ENCODE data around the gene ANKS1A.

The ANKS1A gene

GRCh38 chr6:35052694-35053565 lies 163.9 kb downstream of the ANKS1A start:
- DNase-seq (ENCODE audit: low read depth in 2 of 2) = no peak

DNA sequence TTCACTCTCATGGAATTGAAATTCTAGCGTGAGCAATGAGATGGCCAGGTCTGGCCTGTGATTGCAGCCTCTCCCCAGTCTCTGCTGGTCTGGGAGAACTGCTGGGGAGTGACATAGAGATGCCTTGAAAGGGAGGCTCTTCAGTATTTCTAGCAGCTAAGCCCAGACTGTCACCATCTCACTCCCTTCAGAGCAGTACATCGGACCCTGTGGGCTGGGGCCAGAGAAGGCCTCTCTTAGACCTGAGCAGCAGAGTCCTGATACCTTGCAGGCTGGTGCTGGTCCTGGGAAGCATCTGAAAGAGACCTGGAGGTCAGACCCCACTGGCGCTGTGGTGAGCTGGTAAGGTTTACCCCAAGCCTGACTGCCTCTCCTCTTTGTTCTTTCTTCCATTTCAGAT lies 164.6 kb downstream of the ANKS1A start:
- DNase-seq (ENCODE audit: low read depth in 2 of 2) = no peak

DNA sequence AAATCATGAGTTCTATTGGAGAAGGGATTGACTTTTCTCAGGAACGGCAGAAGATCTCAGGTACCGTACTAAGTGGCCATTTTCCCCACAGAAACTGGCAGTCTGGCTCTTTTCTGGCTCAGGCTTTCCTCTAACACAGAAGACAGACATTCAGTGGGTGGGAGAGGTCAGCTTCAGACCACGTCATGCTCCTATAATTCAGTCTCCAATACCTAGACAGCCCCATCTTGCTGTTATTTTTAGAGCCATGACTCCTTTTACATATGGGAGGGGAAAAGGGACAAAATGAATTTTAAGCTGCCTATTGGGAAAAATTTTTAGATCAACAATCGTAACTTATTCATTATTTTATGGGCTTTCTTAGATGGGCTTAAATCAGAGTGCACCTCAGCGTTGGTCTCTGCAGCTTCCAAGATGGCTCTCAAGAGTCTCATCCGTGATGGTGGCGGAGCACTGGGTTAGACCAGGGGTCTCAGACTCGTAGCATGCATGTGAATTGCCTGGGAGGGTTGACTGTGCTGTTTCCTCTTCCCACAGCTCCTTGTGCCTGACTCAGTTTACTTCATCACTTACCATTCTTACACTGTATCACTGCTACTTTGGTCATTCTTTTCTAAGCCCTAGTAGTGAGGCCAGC lies 165.2 kb downstream of the ANKS1A start:
- no peak for DNase-seq (ENCODE audit: low read depth in 2 of 2)

DNA sequence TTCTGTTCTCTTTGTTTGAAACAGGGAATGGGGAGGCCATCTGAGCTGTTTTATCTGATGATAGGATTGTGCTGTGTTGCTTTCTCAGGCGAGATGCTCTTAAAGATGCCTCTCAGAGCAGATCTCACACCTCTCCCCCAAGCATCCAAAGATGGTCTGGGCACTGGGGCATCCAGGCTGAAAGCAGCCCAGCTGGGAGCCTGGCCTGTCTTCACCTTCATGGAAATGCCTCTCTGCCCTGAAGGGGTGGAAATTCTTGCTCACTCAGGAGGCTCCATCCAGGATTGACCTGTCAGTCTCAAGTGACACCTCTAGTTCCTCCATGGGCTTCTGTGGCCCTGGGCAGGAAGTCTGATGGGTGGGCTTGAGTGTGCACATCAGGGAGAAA lies 165.7 kb downstream of the ANKS1A start:
- DNase-seq (ENCODE audit: low read depth in 2 of 2) = no peak

GRCh38 chr6:35055891-35056290 lies 166.8 kb downstream of the ANKS1A start:
- no peak for DNase-seq (ENCODE audit: low read depth in 2 of 2)

DNA sequence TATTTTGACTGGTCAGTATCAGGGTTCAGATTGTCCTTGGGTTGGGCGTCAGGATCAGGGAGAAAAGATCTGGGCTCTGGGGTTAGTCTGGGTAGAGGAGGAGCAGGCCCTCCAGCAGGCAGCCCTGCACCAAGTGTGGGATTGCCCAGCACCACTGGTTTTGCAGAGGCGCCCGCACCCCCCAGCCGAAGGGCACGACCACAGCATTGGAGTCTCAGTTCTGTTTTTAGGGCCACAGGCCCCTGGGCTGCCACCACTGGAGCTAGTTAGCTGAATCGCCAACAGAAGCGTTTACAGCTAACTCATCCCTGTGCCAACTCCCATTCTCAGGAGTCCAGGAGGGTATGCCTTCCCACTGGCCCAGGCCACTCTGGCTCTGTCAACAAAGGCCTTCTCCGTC lies 167.9 kb downstream of the ANKS1A start:
- DNase-seq (ENCODE audit: low read depth in 2 of 2) = no peak

DNA sequence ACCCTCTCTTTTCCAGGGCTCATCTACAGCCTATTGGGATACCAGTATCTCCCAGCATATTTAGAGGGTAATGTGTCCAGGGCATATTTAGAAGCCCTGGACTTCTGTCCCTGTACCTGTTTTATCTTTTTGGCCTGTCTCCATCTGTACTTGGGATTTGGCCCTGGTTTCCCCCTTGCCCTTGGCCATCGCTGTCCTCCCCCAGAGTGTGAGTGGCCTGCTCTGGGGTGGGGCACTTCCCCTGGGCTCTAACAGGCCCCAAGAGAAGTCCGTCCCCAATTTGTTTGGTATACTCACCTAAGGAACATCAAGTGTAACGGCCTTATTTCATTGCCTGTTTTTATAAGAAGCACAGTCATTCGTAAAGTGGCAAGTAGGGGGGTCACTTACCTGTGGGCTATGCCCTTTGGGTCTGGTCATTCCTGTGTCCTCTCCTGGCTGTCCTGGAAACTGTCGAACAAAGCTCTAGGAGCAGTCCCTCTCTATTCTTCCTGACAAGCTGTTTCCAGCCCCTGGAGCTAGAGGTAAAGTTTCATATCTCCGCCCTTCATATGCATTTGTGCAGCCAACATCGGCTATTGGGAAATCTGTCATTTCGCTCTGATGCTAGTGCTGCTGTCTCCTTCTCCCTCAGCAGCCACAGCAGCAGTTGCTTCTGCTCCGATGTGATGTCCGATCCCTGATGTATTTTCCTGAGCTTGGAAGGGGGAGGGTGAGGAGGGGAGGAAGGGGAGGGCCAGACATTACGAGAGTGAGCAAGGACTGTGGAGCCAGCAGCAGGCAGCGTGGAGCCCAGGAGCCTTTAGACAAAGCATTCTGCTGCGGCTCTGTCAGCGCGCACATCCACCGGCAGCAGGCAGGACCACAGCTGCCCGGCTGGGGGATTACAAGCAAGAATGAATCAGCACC lies 168.6 kb downstream of the ANKS1A start:
- DNase-seq (ENCODE audit: low read depth in 2 of 2) = no peak

- no peak for DNase-seq (ENCODE audit: low read depth in 2 of 2)
Observed at GRCh38 chr6:35058358-35058675, 169.3 kb downstream of the ANKS1A start.

GRCh38 chr6:35058865-35059522 lies 169.9 kb downstream of the ANKS1A start:
- no peak for DNase-seq (ENCODE audit: low read depth in 2 of 2)

DNA sequence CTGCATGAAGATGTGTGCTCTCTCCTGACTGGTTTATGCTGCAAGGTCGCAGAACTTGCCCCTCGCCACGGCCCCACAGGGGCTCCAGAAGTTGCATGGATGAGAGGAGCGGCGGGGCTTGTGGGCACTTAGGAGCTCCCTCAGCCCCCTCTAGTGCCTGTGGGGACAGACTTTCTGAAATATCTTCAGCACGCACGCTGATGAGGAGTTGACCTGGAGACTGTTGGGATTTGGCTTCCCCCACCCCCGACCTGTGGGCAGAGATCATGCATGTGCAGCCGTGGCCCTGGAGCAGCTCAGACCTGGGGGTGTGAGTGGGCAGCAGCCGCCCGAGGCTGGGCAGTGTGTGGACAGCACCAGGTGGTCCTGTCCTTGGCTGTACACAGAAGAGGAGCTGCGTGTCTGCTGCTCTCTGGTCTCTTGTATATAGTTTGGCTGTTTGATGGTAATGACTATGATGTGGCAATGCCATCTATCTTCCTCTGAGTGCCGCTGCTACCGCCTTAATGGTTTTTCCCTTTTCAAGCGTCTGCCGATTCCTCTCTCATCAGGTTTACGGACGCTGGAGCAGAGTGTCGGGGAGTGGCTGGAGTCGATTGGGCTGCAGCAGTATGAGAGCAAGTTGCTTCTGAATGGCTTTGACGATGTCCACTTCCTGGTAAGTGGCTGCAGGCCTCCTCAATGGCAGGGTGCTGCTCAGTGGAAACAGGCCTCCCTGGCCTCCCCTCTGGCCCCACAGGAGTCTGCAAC lies 170.7 kb downstream of the ANKS1A start:
- DNase-seq (ENCODE audit: low read depth in 2 of 2) = no peak

GRCh38 chr6:35061102-35061615 lies 172.1 kb downstream of the ANKS1A start:
- no peak for DNase-seq (ENCODE audit: low read depth in 2 of 2)

DNA sequence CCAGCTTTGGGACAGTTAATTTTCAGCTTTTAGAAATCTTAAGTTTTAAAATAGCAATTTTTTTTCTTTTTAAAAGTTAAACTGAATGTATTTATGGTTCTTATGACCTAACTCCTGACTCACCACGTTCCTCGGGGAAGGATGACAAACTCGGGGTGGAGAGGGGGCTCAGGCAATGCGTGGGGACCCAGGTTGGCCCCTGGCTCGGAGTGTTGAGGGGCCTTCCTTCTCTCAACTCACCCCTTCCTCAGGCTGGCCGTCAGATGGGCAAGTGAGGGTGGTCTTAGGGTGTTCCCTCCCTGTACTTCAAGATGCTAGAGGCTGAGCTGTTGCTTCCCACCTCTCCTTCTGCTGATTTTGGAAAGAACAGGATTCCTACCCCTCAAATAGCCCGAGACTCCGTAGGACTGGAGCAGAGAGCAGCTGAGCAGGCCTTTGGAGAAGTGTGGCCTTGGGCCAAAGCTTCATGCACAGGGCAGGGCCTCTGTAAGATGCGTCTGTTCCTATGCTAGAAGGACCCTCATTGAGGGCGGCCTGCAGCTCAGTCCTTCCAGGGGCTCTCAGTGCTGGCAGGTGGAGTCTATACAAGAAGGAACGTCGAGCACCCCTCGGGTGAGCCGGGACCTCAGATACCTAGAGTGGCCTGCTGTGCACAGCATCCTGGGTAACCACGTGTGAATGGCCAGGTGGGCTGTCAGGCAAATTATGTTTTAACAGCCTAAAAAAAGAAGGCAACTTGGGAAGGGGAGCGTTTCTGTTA lies 172.8 kb downstream of the ANKS1A start:
- DNase-seq (ENCODE audit: low read depth in 2 of 2) = no peak

- DNase-seq (ENCODE audit: low read depth in 2 of 2) = no peak
Observed at GRCh38 chr6:35062676-35063574, 173.9 kb downstream of the ANKS1A start.

DNA sequence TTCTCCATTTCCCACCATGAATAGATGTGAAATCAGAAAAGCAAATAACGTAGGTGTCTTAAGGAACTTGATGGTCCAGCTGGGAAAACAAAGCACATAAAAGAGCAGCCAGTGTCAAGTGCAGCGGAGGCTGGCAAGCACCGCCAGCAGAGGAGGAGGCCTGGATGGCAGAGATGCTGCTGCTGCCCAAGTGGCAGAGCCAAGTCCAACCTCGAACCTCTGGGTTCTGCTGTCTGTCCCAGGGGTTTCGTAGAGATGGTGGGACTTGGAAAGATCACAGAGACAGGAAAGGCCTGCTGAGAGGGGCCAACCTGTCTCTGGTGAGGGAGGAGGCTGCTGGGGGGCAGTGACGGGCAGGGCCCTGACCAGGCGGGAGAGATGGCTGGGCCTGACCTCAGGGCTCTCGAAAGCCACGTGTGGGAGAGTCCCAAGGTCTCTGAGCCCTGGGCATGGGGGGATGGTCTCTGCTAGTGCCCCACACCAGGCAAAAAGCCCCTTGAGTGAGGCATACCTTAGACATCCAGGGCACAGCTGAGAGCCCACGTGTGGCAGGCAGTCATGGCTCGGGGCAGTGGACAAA lies 174.7 kb downstream of the ANKS1A start:
- no peak for DNase-seq (ENCODE audit: low read depth in 2 of 2)

DNA sequence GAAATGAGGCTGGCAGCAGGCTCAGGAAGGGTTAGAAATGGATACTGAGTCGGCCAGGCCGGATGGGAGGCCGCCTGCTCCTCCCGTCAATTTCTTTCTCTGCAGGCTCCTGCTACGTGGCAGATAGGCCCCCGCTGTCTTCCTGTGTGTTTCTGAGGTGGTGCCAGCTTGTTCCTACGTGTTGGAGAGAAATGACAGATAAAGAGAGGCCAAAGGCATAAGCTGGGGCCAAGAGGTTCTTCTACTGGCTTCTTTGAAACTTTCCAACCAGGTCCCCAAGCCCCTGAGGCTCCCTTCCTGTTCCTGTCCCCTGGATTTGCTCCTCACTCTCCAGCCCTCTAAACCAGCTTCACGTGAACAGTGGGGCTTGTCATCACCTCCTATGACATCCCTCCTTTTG lies 175.2 kb downstream of the ANKS1A start:
- DNase-seq (ENCODE audit: low read depth in 2 of 2) = no peak

DNA sequence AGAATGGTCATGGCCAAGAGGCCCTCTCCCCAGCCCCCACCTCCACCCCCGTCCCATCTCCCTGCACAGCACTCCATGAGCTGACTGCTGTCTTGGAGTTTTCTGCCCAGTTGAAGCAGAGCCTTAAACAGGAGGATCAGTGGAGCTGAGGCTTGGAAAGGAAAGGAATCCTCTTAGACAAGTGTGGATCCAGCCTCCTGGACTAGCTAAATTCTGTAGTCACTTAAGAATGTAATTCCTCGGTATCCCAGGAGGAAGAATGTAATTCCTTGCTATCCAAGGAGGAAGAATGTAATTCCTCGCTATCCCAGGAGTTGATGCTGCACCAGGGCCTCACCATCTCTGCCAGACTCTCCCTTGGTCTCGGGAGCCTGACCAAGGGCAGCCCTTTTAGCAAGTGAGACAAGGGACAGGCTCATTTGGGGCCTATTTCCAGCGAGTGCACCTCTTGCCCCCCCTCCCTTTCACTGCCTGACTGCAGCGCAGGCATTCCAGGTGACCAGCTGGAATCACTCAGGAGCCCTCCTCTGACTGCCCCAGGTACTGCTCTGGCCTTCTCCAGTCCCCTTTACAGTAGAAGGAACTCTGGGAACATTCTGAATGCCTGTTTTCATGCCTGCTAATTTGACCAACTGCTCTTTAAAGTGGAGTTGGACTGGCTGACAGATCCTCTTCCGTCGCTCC lies 175.8 kb downstream of the ANKS1A start:
- no peak for DNase-seq (ENCODE audit: low read depth in 2 of 2)

GRCh38 chr6:35065441-35065800 lies 176.4 kb downstream of the ANKS1A start:
- DNase-seq (ENCODE audit: low read depth in 2 of 2) = no peak

DNA sequence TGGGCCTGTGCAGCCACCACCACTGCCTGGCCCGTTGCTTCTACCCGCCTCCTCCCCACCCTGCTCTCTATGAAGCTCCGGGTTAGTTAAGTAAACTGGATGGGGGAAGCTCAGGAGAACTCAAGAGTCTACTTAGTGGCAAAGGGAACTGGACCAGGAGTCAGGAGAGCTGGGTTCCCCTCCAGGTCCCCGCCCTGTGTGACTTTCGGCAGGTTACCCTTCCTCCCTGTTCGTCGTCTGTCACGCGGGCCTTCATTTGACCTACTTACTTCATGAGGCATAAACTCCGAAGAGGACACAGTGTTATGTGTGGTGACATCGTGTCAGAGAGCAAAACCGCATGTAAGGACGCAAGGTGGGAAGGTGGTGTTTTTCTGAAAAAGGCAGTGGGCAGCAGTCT lies 176.8 kb downstream of the ANKS1A start:
- DNase-seq (ENCODE audit: low read depth in 2 of 2) = no peak

Measured in stimulated activated CD4-positive, alpha-beta T cell treated with anti-CD3 and anti-CD28 coated beads, Interleukin-4, amount 100 ng/mL, for 48 hours (primary cell).